ENCODE results near the gene NEK4.

DNA sequence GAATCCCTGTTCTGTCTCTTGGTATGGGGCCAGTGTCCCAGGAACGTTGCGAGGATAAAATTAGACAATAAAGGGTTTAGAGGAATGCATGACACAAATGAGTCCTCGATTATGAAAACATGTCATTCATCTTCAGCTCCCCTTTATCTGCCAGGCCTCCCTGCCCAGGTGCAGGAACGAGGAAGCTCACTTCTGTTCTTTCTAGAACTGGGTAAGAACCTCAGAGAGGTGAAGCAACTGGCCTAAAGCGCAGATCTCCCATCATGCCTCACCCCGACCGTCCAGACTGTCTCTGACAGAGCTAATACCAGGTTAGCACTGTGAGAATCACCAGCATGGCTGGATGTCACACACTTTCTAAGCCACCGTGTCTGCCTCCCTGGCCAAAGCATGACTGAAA, 5.1 kb upstream of the NEK4 start:
- TF ChIP-seq, protein P1, sequence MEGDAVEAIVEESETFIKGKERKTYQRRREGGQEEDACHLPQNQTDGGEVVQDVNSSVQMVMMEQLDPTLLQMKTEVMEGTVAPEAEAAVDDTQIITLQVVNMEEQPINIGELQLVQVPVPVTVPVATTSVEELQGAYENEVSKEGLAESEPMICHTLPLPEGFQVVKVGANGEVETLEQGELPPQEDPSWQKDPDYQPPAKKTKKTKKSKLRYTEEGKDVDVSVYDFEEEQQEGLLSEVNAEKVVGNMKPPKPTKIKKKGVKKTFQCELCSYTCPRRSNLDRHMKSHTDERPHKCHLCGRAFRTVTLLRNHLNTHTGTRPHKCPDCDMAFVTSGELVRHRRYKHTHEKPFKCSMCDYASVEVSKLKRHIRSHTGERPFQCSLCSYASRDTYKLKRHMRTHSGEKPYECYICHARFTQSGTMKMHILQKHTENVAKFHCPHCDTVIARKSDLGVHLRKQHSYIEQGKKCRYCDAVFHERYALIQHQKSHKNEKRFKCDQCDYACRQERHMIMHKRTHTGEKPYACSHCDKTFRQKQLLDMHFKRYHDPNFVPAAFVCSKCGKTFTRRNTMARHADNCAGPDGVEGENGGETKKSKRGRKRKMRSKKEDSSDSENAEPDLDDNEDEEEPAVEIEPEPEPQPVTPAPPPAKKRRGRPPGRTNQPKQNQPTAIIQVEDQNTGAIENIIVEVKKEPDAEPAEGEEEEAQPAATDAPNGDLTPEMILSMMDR (IDR thresholded peaks at IDR 0.05; ENCODE audit: insufficient read depth, low read depth, low read length) = no peak
- TF ChIP-seq EZH2 (IDR thresholded peaks at IDR 0.05; ENCODE audit: insufficient read depth, low read length) = no peak

All from astrocyte (in vitro differentiated cells and primary cell).